ENCODE results near the gene C1QC.

DNA sequence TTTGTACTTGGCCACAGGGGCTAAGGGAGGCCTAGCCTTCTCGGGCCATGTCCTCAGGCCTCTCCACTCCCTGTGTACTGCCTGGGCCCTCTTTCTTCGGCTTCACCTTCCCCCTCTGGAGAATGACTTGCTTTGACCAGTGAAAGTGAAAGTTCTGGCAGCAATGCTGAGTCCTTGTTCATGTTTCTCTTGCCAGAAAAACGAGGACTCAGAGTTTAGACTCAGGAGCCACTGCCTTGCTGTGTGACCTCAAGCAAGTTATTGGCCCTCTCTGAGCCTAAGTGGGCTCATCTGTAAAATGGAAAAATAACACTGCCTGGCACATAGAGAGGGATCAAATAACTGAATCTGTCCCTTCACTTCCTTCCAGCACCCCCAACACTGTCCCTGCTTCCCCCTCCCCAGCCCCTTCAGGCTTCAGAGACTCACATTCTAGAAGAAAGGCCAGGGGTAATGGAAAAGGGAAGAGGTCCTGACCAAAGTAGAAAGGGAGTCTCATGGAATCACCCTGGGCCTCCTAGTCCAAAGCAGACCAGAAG, 5.5 kb upstream of the C1QC start:
- no peak for TF ChIP-seq EZH2phosphoT487 (IDR thresholded peaks at IDR 0.05; ENCODE audit: low read depth)
- TF ChIP-seq, protein P1, sequence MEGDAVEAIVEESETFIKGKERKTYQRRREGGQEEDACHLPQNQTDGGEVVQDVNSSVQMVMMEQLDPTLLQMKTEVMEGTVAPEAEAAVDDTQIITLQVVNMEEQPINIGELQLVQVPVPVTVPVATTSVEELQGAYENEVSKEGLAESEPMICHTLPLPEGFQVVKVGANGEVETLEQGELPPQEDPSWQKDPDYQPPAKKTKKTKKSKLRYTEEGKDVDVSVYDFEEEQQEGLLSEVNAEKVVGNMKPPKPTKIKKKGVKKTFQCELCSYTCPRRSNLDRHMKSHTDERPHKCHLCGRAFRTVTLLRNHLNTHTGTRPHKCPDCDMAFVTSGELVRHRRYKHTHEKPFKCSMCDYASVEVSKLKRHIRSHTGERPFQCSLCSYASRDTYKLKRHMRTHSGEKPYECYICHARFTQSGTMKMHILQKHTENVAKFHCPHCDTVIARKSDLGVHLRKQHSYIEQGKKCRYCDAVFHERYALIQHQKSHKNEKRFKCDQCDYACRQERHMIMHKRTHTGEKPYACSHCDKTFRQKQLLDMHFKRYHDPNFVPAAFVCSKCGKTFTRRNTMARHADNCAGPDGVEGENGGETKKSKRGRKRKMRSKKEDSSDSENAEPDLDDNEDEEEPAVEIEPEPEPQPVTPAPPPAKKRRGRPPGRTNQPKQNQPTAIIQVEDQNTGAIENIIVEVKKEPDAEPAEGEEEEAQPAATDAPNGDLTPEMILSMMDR (IDR thresholded peaks at IDR 0.05; ENCODE audit: low read depth, low read length) = no peak
